ENCODE results near the gene SIN3B. TPM values are rescaled to one million over a fixed set of nuclear protein-coding genes. Genes with fewer than 3 reads are reported as not detected.

Gene SIN3B
- total RNA-seq, 1 experiment from 2014 or later = 18.8 TPM

- H3K4me1 ChIP-seq (replicated peaks) = no peaks in the 10 kb centered on the region
- H3K4me3 ChIP-seq = no peak overlapping the region
- no peaks in the 10 kb centered on the region for H3K27me3 ChIP-seq (replicated peaks)
- no peak overlapping the region for H3K27ac ChIP-seq
- no peak for DNase-seq (ENCODE audit: low read depth in 1 of 2, low spot score in 2 of 2)
- H3K36me3 ChIP-seq = no peaks in the 10 kb centered on the region
- H3K9me3 ChIP-seq (replicated peaks) = 0 out of 2 replicates have a peak, but pooled peaks cover 3% of the 10 kb centered on the region
Measured at GRCh38 chr19:16904599-16904998, 75.4 kb downstream of the SIN3B start.

GRCh38 chr19:16908759-16909158, 79.6 kb downstream of the SIN3B start:
- Histone ChIP-seq H3K27ac (no peak overlapping the region), H3K4me3 (no peak overlapping the region), H3K27me3 (replicated peaks) (no peaks in the 10 kb centered on the region), H3K4me1 (replicated peaks) (no peaks in the 10 kb centered on the region), H3K36me3 (no peaks in the 10 kb centered on the region), H3K9me3 (replicated peaks) (peaks cover 17% of the 10 kb centered on the region)
- no peak for DNase-seq (ENCODE audit: low read depth in 1 of 2, low spot score in 2 of 2)

GRCh38 chr19:16911046-16911445, 81.8 kb downstream of the SIN3B start:
- no peak for DNase-seq (ENCODE audit: low read depth in 1 of 2, low spot score in 2 of 2)
- Histone ChIP-seq H3K27ac (no peak overlapping the region), H3K4me1 (replicated peaks) (no peaks in the 10 kb centered on the region), H3K27me3 (replicated peaks) (no peaks in the 10 kb centered on the region), H3K9me3 (replicated peaks) (peaks cover 15% of the 10 kb centered on the region), H3K4me3 (no peak overlapping the region), H3K36me3 (no peaks in the 10 kb centered on the region)

- peaks cover 8% of the 10 kb centered on the region for H3K27me3 ChIP-seq (replicated peaks)
- H3K4me1 ChIP-seq (replicated peaks) = no peaks in the 10 kb centered on the region
- no peak for DNase-seq (ENCODE audit: low read depth in 1 of 2, low spot score in 2 of 2)
- H3K4me3 ChIP-seq = no peak overlapping the region
- H3K36me3 ChIP-seq = no peaks in the 10 kb centered on the region
- H3K27ac ChIP-seq = no peak overlapping the region
- peaks cover 15% of the 10 kb centered on the region for H3K9me3 ChIP-seq (replicated peaks)
Measured at GRCh38 chr19:16912780-16913179, 83.6 kb downstream of the SIN3B start.

- no peak overlapping the region for H3K4me3 ChIP-seq
- H3K4me1 ChIP-seq (replicated peaks) = no peaks in the 10 kb centered on the region
- no peak for DNase-seq (ENCODE audit: low read depth in 1 of 2, low spot score in 2 of 2)
- H3K9me3 ChIP-seq (replicated peaks) = peaks cover 15% of the 10 kb centered on the region
- no peaks in the 10 kb centered on the region for H3K36me3 ChIP-seq
- H3K27ac ChIP-seq = no peak overlapping the region
- H3K27me3 ChIP-seq (replicated peaks) = peaks cover 8% of the 10 kb centered on the region
Measured at GRCh38 chr19:16914421-16914820, 85.2 kb downstream of the SIN3B start.

- no peaks in the 10 kb centered on the region for H3K4me1 ChIP-seq (replicated peaks)
- no peak for DNase-seq (ENCODE audit: low read depth in 1 of 2, low spot score in 2 of 2)
- H3K27me3 ChIP-seq (replicated peaks) = peaks cover 8% of the 10 kb centered on the region
- no peak overlapping the region for H3K27ac ChIP-seq
- H3K4me3 ChIP-seq = no peak overlapping the region
- peaks cover 15% of the 10 kb centered on the region for H3K9me3 ChIP-seq (replicated peaks)
- no peaks in the 10 kb centered on the region for H3K36me3 ChIP-seq
Measured at GRCh38 chr19:16915135-16915534, 85.9 kb downstream of the SIN3B start.

- no peak overlapping the region for H3K4me3 ChIP-seq
- no peaks in the 10 kb centered on the region for H3K4me1 ChIP-seq (replicated peaks)
- H3K27ac ChIP-seq = no peak overlapping the region
- no peaks in the 10 kb centered on the region for H3K36me3 ChIP-seq
- peaks cover 15% of the 10 kb centered on the region for H3K9me3 ChIP-seq (replicated peaks)
- peaks cover 8% of the 10 kb centered on the region for H3K27me3 ChIP-seq (replicated peaks)
- no peak for DNase-seq (ENCODE audit: low read depth in 1 of 2, low spot score in 2 of 2)
Measured at GRCh38 chr19:16915734-16916133, 86.5 kb downstream of the SIN3B start.

GRCh38 chr19:16917401-16917800, 88.2 kb downstream of the SIN3B start:
- no peak overlapping the region for H3K4me3 ChIP-seq
- peaks cover 8% of the 10 kb centered on the region for H3K27me3 ChIP-seq (replicated peaks)
- H3K9me3 ChIP-seq (replicated peaks) = peaks cover 12% of the 10 kb centered on the region
- no peak overlapping the region for H3K27ac ChIP-seq
- H3K36me3 ChIP-seq = no peaks in the 10 kb centered on the region
- DNase-seq (ENCODE audit: low read depth in 1 of 2, low spot score in 2 of 2) = no peak
- H3K4me1 ChIP-seq (replicated peaks) = no peaks in the 10 kb centered on the region

- no peaks in the 10 kb centered on the region for H3K9me3 ChIP-seq (replicated peaks)
- no peaks in the 10 kb centered on the region for H3K4me1 ChIP-seq (replicated peaks)
- peaks cover 8% of the 10 kb centered on the region for H3K27me3 ChIP-seq (replicated peaks)
- DNase-seq (ENCODE audit: low read depth in 1 of 2, low spot score in 2 of 2) = no peak
- no peaks in the 10 kb centered on the region for H3K36me3 ChIP-seq
- H3K27ac ChIP-seq = no peak overlapping the region
- H3K4me3 ChIP-seq = no peak overlapping the region
Measured at GRCh38 chr19:16919496-16919895, 90.3 kb downstream of the SIN3B start.

GRCh38 chr19:16920816-16921529, 91.8 kb downstream of the SIN3B start:
- peaks cover 8% of the 10 kb centered on the region for H3K27me3 ChIP-seq (replicated peaks)
- peak; percentile 16 to 70 for DNase-seq (ENCODE audit: low read depth in 1 of 2, low spot score in 2 of 2)
- H3K4me1 ChIP-seq (replicated peaks) = no peaks in the 10 kb centered on the region
- no peak overlapping the region for H3K27ac ChIP-seq
- H3K4me3 ChIP-seq = no peak overlapping the region
- H3K36me3 ChIP-seq = no peaks in the 10 kb centered on the region
- peaks cover 6% of the 10 kb centered on the region; the same call in 1 of the 2 replicates for H3K9me3 ChIP-seq (replicated peaks)

GRCh38 chr19:16921766-16922591, 92.8 kb downstream of the SIN3B start:
- Histone ChIP-seq H3K27me3 (replicated peaks) (peaks cover 5% of the 10 kb centered on the region), H3K4me1 (replicated peaks) (no peaks in the 10 kb centered on the region), H3K4me3 (no peak overlapping the region), H3K36me3 (no peaks in the 10 kb centered on the region), H3K9me3 (replicated peaks) (peaks cover 6% of the 10 kb centered on the region; the same call in 1 of the 2 replicates), H3K27ac (no peak overlapping the region)
- DNase-seq (ENCODE audit: low read depth in 1 of 2, low spot score in 2 of 2) = no peak

GRCh38 chr19:16922592-16922934, 93.4 kb downstream of the SIN3B start:
- Histone ChIP-seq H3K27me3 (replicated peaks) (no peaks in the 10 kb centered on the region; the same call in 1 of the 2 replicates), H3K27ac (no peak overlapping the region), H3K9me3 (replicated peaks) (peaks cover 6% of the 10 kb centered on the region; the same call in 1 of the 2 replicates), H3K4me3 (no peak overlapping the region), H3K36me3 (no peaks in the 10 kb centered on the region), H3K4me1 (replicated peaks) (no peaks in the 10 kb centered on the region)
- DNase-seq (ENCODE audit: low read depth in 1 of 2, low spot score in 2 of 2) = no peak

- H3K27me3 ChIP-seq (replicated peaks) = no peaks in the 10 kb centered on the region
- no peak overlapping the region for H3K27ac ChIP-seq
- H3K36me3 ChIP-seq = no peaks in the 10 kb centered on the region
- no peaks in the 10 kb centered on the region for H3K4me1 ChIP-seq (replicated peaks)
- H3K4me3 ChIP-seq = no peak overlapping the region
- DNase-seq (ENCODE audit: low read depth in 1 of 2, low spot score in 2 of 2) = no peak
- H3K9me3 ChIP-seq (replicated peaks) = peaks cover 6% of the 10 kb centered on the region; the same call in 1 of the 2 replicates
Measured at GRCh38 chr19:16922949-16923348, 93.8 kb downstream of the SIN3B start.

GRCh38 chr19:16927883-16928282, 98.7 kb downstream of the SIN3B start:
- peaks cover 6% of the 10 kb centered on the region; the same call in 1 of the 2 replicates for H3K9me3 ChIP-seq (replicated peaks)
- H3K27ac ChIP-seq = no peak overlapping the region

More at GRCh38 chr19:16927883-16928282, 98.7 kb downstream of the SIN3B start:
- H3K36me3 ChIP-seq = no peaks in the 10 kb centered on the region
- no peaks in the 10 kb centered on the region for H3K27me3 ChIP-seq (replicated peaks)
- H3K4me3 ChIP-seq = no peak overlapping the region
- no peaks in the 10 kb centered on the region for H3K4me1 ChIP-seq (replicated peaks)
- DNase-seq (ENCODE audit: low read depth in 1 of 2, low spot score in 2 of 2) = no peak
